HG03280 (cell line): Measurements from ENCODE around the gene SLC34A3.
A peak's percentile ranks its signal among the peaks of the same experiment; 100 is the strongest.

Source experiments
- ATAC-seq: cut with Tn5 transposase; IDR thresholded peaks from one replicate; pipeline ENCODE4 v1.9.1; 2021; ENCODE audit warnings: mild to moderate bottlenecking, moderate library complexity; ENCODE audit not compliant: unreplicated experiment

The SLC34A3 gene

GRCh38 chr9:137217276-137218211 lies 13.2 kb upstream of the SLC34A3 start:
- no peak for ATAC-seq

DNA sequence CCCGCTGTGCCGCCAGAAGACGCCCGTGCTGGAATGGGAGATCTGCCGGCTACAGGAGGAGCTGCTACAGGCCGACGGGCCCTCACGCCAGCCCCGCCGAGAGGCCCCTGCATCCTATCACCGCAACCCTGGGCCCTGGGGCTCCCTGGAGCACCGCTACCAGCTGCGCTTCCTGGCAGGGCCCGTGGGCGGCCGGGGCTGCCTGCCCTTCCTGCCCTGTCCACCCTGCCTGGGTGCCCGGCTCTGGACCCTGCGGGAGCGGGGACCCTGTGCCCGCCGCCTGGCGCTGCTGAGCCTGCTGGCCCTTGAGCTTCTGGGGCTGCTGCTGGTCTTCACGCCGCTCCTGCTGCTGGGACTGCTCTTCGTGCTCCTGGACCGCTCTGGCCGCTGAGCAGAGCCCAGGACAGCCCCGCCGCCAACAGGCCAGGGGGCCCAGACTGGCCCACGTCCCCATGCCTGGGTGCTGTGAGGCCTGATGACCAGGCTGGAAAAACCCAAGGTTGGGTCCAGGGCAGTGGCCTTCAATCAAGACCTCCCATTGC lies 12.4 kb upstream of the SLC34A3 start:
- ATAC-seq = no peak

GRCh38 chr9:137218754-137219271 lies 11.9 kb upstream of the SLC34A3 start:
- no peak for ATAC-seq

GRCh38 chr9:137219757-137220316 lies 10.9 kb upstream of the SLC34A3 start:
- no peak for ATAC-seq

- ATAC-seq = no peak
Observed at GRCh38 chr9:137220317-137221094, 10.2 kb upstream of the SLC34A3 start.

DNA sequence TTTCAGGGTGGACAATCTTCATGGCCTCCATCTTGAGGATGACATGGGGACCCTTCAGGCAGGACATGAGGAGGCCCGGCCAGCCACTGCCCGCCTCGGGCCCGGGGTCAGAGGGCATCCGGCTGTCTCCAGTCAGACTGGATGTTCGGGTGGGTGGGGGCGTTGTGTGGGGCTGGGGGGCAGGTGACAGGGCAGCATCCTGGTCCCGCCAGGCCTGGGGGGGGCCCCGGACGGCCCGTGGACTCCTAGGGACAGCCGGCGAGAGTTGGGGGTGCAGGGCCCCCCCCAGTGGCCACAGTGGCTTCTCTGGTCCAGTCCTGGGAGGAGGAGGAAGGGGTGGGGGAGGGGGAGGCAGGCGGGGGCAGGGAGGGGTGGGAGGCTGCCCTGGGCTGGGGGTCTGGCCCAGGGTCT lies 9.6 kb upstream of the SLC34A3 start:
- no peak for ATAC-seq

- no peak for ATAC-seq
Observed at GRCh38 chr9:137221506-137222111, 9.1 kb upstream of the SLC34A3 start.

DNA sequence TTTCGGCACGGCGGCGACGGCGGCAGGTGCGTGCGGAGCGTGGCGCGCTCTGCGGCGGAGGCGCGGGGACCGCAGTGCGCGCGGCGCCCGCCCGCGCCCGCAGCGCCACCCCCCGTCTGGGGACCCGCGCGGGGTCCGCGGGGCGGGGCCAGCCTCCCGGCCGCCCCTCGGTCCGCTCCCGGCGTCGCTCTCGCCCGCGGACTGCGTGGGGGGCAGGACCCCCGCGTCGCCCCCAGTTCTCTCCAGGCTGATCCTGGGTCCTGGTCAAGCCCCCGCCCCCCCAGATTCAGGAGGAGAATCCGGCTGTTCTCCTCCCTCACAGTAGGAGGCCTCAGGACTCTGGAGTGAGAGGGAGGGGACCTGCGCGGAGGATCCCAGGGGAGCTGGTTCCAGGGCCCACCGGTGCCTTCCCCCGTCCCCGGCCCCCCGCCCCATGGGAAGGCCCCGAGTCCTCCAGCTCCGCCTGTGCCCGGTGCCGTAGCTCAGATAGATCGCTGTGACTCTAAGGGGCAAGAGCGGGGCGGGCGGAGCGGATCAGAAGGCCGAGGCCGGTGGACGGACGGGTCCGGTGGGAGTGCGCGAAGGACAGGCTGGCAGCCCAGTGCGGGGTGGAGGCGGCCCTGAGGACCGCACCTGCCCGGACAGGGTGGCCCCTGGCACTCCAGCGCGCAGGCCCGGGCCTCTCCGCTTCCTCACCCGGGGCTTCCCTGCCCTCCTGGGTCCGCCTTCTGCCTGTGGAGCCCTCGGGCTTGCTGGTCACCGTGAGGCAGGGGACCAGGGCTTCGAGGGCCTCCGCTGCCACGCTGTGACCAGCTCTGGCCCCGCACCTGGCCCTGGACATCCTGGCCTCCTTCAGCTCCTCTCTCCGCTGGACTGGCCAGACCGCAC lies 8.3 kb upstream of the SLC34A3 start, which contains the start of gene RNF208:
TSS of gene RNF208 (minus strand) at position 51 of the 888 bp plus-strand sequence. CDS start 1,028 bp downstream, outside the sequence.
- no peak for ATAC-seq

GRCh38 chr9:137223078-137223970 lies 7.4 kb upstream of the SLC34A3 start:
- peak; percentile 78 for ATAC-seq

- no peak for ATAC-seq
Observed at GRCh38 chr9:137224830-137225694, 5.6 kb upstream of the SLC34A3 start, which contains the start of gene CYSRT1. TSS of gene CYSRT1 (plus strand) at chr9:137225174. CDS start at chr9:137225622, 448 bp downstream.

- no peak for ATAC-seq
Observed at GRCh38 chr9:137225699-137226331, 4.9 kb upstream of the SLC34A3 start.

DNA sequence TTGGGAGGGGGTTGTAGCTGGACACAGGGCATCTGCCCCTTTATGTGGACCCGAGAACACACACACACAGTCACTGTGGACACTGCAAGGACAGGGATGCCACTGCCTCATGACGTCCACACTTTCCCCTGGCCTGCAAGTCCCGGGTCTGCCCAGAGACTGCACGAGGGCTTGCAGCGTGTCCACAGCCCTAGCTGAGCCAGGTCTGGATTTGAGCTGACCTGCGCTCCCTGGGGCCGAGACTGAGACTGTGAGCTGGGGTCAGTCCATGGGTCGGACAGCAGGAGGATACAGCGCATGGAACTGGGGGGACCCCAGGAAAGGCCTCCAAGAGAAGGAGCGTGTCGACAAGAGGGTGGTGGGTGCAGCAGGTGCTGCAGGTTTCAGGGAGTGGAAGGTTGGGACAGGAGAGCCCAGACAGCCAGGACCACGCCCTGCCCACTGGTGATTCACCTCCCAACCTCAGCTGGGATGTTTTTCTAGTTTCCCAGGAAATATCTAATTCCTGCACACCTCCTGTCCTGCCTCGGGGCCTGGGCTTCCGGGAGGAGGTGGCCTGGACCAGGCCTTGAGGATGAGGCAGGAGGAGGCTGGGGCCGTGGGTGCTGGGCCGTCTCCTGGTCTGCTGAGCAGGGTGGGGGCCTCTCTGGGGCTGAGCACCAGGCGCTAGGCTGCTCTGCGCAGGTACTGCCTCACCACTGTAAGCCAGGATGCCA lies 4.2 kb upstream of the SLC34A3 start:
- no peak for ATAC-seq

DNA sequence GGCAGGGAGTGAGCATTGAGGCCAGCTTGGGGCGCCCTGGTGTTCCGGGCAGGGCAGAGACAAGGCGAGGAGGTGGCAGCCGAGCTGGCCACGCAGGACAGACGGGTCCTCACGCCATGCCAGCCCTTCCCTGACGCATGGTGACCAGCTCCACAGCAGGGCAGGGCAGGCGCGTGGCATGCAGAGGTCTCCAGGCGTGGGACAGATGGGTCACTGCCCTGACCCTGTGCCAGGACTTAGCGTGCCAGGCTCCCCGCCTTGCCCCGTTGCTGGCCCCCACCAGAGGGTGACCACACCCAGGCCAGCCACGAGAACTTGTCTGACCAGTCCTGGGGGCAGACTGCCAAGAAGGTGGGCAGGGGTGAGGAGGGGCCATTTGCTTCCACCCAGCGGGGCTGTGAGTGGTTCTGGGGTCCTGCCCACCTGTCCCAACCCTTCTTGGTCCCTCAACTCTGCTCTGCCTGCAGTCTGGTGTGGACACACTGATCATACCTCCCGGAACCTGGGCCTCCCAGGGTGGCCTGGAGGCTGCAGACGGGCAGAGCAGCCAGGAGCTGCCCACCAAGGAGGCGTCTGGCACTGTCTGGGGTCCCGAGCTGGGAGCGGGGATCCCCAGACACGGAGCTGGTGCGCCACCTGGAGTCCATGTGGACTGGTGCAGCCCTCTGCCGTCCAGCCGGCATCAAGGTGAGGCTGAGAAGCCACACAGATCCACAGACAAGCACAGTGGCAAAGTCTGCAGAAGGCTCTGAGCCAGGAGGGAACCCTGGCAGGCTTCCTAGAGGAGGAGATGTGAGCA lies 3.4 kb upstream of the SLC34A3 start, which contains the start of gene RNF224:
TSS of gene RNF224 (plus strand) at position 449 of the 799 bp plus-strand sequence. CDS start 834 bp downstream, outside the sequence.
- ATAC-seq = no peak

DNA sequence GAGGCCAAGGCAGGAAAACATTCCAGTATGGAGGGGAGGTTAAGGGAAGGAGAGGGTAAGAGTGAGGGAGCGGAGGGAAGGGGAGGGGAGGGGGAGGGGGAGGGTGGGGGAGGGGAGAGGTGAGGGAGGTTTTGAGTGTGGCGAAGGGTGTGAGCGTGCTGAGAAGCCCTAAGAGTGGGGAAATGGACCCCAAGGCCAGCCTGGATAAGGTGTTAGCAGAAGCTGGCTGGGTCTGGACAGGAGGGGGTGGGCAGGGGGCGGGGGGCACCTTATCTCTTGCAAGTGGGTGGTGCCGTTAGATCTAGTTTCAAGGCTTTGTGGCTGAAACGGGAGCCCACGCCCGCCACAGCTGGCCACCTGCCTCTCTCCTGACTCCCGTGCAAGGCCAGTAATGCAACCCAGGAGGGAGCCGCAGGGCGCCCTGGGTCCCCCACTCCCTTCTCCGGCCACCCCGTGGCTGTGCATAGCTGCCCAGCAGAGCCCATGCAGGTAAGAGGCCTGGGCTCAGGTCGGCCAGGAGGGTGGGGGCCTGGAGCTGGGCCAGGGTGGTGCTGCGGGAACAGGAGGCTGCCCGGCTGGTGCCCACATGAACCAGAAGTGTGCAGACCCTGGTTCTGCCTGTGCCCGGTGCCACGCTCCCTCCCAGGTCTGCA lies 2.7 kb upstream of the SLC34A3 start:
- ATAC-seq = no peak

- no peak for ATAC-seq
Observed at GRCh38 chr9:137228506-137228967, 2.2 kb upstream of the SLC34A3 start.
